ENCODE results near the gene PRR20G.
"Not testable (repeated sequence)": the region's sequence is repeated elsewhere in the genome, so short reads cannot be mapped to it uniquely, and the experiment has no call there.

The PRR20G gene

DNA sequence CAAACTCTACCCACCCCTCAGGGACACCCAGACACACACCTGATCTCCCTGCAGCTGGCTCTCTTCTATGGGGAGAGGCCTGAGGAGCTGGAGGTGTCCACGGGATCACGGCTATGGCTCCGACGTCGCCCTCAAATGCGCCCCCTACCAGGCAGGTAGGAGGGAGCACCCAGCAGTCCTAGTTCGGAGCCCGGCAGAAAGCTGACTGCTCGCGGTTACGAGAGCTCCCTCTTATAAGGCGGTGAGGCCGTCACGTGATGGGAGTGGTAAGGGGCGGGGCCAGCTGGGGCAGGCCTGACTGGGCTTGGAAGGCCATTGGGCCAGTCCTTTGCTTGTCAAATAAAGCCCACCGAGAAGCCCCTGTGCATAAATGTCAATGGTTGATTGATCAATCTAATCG, at the start of gene PRR20G:
Gene PRR20G, minus strand, starts transcription at position 207 of the 400 bp plus-strand sequence. CDS start 681 bp downstream, outside the sequence.
- no peak for DNase-seq (ENCODE audit: extremely low spot score, insufficient read length, low read depth)
- no peak for FAIRE-seq

GRCh38 chr3:127337001-127337400, 49.2 kb upstream of the PRR20G start:
- no peak for FAIRE-seq
- no peak for DNase-seq (ENCODE audit: extremely low spot score, insufficient read length, low read depth)

DNA sequence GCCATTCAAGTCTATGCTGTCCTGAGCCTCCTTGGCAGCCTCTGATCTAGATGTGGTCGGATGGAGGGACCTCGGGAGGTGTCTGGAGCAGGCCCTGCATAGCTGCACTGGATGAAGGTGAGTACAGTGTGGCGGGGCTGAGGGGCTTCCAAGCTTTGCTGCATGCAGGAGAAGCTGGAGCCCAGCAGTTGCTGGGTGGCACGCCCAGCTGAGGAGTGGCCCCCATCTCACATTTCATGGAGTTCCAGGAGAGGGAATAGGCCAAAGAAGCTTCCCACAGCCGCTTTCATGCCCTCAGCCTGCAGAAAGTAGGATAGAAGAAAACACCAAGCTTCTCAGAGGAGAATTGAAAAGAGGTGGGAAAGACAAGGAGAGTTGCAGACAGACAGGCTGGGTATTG, 48.3 kb upstream of the PRR20G start:
- DNase-seq (ENCODE audit: extremely low spot score, insufficient read length, low read depth) (no peak), FAIRE-seq (no peak)

GRCh38 chr3:127330385-127330784, 42.5 kb upstream of the PRR20G start:
- FAIRE-seq (no peak), DNase-seq (ENCODE audit: extremely low spot score, insufficient read length, low read depth) (no peak)

GRCh38 chr3:127329631-127330285, 41.9 kb upstream of the PRR20G start:
- FAIRE-seq (no peak), DNase-seq (ENCODE audit: extremely low spot score, insufficient read length, low read depth) (no peak)

- FAIRE-seq, result no peak
- no peak for DNase-seq (ENCODE audit: extremely low spot score, insufficient read length, low read depth)
These were observed 40.6 kb upstream of the PRR20G start for GRCh38 chr3:127328421-127328820.

DNA sequence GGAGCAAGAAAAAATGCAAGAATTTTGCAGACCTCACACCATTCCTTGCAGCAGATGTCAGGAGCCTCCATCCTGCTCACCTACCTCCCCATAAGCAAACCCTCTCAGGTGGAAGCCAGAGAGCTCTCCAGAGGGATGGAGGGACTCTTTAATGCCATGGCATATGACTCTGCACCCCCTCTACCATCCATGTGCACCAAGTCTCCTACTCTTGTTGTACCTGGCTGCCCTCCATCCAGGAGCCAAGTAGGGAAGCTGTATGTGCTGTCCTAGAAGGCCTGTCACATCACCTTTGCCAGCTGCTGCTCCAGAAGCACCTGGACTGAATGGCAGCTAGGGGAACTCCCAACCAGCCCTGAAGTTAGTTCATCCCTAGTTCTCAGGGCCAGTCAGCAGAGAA, 38.5 kb upstream of the PRR20G start:
- no peak for FAIRE-seq

GRCh38 chr3:127325629-127325961, 37.7 kb upstream of the PRR20G start:
- FAIRE-seq (no peak), DNase-seq (ENCODE audit: extremely low spot score, insufficient read length, low read depth) (no peak)

More for the DNA sequence above, 38.5 kb upstream of the PRR20G start:
- no peak for DNase-seq (ENCODE audit: extremely low spot score, insufficient read length, low read depth)

- no peak for DNase-seq (ENCODE audit: extremely low spot score, insufficient read length, low read depth)
- FAIRE-seq, result no peak
These were observed 37.2 kb upstream of the PRR20G start for GRCh38 chr3:127324913-127325628.

GRCh38 chr3:127324076-127324475, 36.2 kb upstream of the PRR20G start:
- no peak for FAIRE-seq
- no peak for DNase-seq (ENCODE audit: extremely low spot score, insufficient read length, low read depth)

DNA sequence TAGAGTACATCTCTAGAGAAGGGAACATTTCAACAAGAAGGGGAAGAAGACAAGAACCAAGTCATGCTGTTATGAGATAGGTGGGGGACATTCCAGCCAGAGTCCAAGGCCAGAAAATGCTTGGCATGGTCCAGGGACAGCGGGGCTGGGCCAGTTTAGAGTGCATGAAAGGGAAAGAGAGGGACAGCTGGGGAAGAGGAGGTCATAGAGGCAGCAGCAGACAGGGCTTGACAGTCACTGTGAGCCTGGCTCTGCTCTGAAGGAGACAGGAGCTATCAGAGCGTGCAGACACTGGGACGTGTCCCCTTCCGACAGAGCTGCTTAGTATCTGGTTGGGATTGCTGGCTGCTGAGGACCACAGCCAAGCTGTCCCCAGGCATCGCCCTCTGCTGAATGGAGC, 35.7 kb upstream of the PRR20G start:
- no peak for FAIRE-seq
- DNase-seq (ENCODE audit: extremely low spot score, insufficient read length, low read depth), result no peak

DNA sequence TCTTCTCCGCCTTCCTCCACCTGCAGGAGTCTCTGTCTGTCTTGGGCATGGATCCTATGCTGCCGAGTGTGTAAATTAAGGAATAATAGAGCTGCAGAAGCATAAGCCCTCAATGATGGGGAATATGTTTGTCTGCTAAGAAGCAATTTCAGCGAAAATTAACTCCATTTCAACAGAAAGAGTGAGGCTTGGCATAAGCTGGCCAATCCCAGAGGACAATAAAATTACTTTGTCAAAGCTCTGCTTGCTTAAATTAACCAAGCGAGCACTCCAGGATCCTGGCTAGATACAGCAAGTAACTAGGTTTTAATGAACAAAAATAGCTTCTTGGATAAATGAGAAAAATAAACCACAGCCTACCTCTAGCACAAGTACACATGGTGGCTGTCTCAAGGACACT, 33.5 kb upstream of the PRR20G start:
- FAIRE-seq, result no peak
- DNase-seq (ENCODE audit: extremely low spot score, insufficient read length, low read depth), result no peak

GRCh38 chr3:127320529-127321121, 32.8 kb upstream of the PRR20G start:
- FAIRE-seq (no peak), DNase-seq (ENCODE audit: extremely low spot score, insufficient read length, low read depth) (no peak)

GRCh38 chr3:127316685-127317084, 28.8 kb upstream of the PRR20G start:
- DNase-seq (ENCODE audit: extremely low spot score, insufficient read length, low read depth), result no peak
- FAIRE-seq, result no peak

- no peak for DNase-seq (ENCODE audit: extremely low spot score, insufficient read length, low read depth)
- FAIRE-seq, result no peak
These were observed 25.0 kb upstream of the PRR20G start for GRCh38 chr3:127312818-127313217.

DNA sequence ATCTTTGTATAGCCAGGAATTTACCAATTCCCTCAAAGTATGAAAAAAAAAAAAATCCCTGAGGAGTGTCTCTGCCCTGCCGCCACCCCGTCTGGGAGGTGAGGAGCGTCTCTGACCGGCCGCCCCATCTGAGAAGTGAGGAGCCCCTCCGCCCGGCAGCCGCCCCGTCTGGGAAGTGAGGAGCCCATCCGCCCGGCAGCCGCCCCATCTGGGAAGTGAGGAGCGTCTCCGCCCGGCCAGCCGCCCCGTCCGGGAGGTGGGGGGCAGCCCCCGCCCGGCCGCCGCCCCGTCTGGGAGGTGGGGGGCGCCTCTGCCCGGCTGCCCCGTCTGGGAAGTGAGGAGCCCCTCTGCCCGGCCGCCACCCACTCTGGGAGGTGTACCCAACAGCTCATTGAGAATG, 21.0 kb upstream of the PRR20G start:
- not testable (repeated sequence) for DNase-seq (ENCODE audit: extremely low spot score, insufficient read length, low read depth); FAIRE-seq

GRCh38 chr3:127307916-127308315, 20.1 kb upstream of the PRR20G start:
- FAIRE-seq (no peak), DNase-seq (ENCODE audit: extremely low spot score, insufficient read length, low read depth) (no peak)

DNA sequence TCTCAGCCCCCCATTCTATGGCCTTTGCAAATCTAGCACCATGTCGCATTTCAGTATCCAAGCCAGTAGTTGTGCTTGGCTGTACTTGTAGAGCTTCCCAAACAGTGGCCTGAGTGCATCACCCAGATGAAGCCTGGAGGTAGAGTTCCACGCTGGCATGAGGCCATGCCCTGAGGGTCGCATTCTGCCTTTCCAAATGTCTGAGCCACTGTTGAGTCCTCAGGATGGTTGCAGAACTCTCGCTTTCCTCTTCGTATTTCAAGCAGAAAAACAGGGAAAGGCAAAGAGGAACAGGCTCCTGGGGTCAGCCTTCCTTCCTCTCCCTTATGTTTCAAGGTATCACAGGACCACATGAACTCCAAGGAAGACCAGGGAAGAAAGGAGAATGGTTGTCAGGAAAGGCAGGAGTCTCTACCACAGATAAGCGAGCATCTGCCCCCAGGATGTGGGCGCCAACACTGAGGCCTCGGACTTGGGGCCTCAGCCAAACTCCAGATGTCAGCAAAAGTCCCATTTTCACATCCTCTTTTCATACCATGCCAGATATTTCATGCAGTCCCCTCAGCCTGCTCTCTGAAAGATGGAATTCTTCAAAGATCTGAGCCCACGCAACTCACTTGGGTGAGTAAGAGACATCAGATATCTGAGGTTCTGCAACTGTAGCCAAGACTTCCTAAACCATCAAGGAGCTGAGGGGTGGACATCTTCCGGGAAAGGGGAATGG, 19.4 kb upstream of the PRR20G start:
- FAIRE-seq (no peak), DNase-seq (ENCODE audit: extremely low spot score, insufficient read length, low read depth) (no peak)

- FAIRE-seq (no peak), DNase-seq (ENCODE audit: extremely low spot score, insufficient read length, low read depth) (no peak)
These were observed 18.7 kb upstream of the PRR20G start for GRCh38 chr3:127306361-127307111.

DNA sequence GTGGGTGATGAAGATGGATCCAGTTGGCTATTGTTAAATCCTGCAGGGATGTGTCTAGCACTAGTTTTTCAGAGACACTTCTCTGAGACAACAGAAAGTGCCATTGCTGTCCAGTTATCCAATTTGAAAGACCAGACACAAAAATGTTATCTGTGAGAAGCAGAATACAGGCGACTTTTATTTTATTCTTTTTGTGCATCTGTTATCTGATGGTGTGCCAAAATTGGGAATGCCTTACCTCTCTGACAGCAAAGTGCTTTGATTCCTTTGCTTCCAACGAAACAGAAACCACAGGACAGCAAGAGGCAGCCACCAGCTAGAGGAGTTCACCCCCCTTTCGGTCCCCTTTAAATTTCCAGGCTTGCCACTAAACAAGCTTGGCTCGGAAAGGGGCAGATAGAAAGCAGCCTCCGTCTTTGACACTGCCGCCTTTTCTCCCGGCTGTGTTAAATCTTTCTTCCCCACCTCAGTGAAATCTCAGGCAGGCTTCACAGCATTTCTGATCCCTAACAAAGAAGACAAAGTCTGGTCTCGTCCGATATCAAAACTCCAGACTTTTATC, 17.7 kb upstream of the PRR20G start:
- no peak for FAIRE-seq
- DNase-seq (ENCODE audit: extremely low spot score, insufficient read length, low read depth), result no peak
